Measurements from ENCODE around the gene APLP1. TPM values are rescaled to one million over a fixed set of nuclear protein-coding genes. Genes with fewer than 3 reads are reported as not detected.

Gene APLP1
- total RNA-seq, 1 donor from 2014 or later, result 66.8 TPM

DNA sequence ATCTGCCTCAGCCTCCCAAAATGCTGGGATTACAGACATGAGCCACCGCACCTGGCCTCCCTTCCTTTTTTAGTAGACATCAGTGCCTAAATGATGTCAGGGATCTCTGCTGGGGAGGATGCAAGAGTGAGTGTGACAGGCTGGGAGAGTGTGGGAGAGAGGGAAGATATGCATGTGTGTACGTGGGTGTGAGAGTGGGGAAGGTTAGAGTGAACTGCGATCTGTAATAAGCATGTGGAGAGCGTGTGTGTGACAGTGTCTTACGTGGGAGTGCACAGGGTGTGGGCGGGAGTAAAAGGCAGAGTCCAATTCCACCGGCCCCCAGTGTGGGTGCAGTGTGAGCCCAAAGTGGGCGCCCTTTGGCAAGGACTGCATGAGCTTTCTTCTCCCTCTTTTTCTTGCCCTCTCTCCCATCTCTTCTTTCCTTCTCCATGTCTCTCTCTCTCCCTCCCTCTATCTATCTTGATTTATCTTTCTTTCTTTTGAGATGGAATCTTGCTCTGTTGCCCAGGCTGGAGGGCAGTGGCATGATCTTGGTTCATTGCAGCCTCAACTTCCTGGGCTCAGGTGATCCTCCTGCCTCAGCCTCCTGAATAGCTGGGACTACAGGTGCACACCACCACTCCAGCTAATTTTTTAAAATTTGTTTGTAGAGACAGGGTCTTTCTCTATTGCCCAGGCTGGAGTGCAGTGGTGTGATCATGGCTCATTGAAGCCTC, 15.2 kb upstream of the APLP1 start:
- Mint-ChIP-seq H3K4me1 (ENCODE audit: low read depth) (peaks cover 4% of the 10 kb centered on the region), H3K27ac (ENCODE audit: unreplicated experiment) (no peak overlapping the region), H3K9me3 (ENCODE audit: low read depth) (no peaks in the 10 kb centered on the region), H3K36me3 (ENCODE audit: low read depth) (peaks cover 2% of the 10 kb centered on the region), H3K27me3 (ENCODE audit: low read depth) (peaks cover 60% of the 10 kb centered on the region), H3K4me3 (ENCODE audit: unreplicated experiment) (no peak overlapping the region)
- no peak for DNase-seq (ENCODE audit: low spot score)
- TF ChIP-seq, protein P1, sequence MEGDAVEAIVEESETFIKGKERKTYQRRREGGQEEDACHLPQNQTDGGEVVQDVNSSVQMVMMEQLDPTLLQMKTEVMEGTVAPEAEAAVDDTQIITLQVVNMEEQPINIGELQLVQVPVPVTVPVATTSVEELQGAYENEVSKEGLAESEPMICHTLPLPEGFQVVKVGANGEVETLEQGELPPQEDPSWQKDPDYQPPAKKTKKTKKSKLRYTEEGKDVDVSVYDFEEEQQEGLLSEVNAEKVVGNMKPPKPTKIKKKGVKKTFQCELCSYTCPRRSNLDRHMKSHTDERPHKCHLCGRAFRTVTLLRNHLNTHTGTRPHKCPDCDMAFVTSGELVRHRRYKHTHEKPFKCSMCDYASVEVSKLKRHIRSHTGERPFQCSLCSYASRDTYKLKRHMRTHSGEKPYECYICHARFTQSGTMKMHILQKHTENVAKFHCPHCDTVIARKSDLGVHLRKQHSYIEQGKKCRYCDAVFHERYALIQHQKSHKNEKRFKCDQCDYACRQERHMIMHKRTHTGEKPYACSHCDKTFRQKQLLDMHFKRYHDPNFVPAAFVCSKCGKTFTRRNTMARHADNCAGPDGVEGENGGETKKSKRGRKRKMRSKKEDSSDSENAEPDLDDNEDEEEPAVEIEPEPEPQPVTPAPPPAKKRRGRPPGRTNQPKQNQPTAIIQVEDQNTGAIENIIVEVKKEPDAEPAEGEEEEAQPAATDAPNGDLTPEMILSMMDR (IDR thresholded peaks at IDR 0.05), result no peak

DNA sequence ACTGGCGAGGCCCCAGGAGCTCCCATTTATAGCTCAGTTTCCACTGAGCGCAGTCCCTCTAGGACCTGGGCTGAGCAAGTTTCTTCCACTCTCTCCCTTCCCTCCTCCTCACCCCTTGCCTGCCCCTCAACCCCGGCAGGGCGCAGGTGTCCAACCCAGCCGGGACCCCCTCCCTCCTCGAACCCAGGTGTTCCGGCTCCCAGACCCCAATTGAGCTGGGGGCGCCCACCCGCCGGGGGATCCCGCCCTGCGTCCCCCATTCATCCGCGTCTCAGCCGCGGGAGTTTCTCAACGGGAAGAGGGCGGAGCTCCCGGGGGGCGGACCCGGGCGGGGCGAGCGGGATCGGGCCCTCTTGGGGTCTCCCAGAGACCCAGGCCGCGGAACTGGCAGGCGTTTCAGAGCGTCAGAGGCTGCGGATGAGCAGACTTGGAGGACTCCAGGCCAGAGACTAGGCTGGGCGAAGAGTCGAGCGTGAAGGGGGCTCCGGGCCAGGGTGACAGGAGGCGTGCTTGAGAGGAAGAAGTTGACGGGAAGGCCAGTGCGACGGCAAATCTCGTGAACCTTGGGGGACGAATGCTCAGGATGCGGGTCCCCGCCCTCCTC, 11.7 kb upstream of the APLP1 start, which contains the start of gene KIRREL2:
TSS of gene KIRREL2 (plus strand) at position 366 of the 604 bp plus-strand sequence. CDS start at position 575, 209 bp downstream.
- Mint-ChIP-seq H3K4me1 (ENCODE audit: low read depth) (peaks cover 9% of the 10 kb centered on the region), H3K9me3 (ENCODE audit: low read depth) (no peaks in the 10 kb centered on the region), H3K27me3 (ENCODE audit: low read depth) (peaks cover 70% of the 10 kb centered on the region)

DNA sequence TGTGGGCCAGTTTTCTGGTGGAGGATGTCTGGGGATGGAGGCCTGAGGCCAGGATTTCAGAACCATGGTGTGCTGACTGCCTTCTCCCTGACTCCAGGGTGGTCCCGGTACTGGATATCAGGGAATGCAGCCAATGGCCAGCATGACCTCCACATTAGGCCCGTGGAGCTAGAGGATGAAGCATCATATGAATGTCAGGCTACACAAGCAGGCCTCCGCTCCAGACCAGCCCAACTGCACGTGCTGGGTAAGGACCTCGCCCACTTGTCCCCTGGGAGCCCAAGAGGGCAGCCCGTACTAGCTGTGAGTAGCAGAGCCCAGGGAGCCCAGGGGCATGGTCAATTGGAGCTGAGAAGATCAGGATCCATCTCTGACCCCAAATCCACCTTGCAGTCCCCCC, 10.1 kb upstream of the APLP1 start:
- Mint-ChIP-seq H3K36me3 (ENCODE audit: low read depth) (no peaks in the 10 kb centered on the region), H3K9me3 (ENCODE audit: low read depth) (no peaks in the 10 kb centered on the region), H3K27me3 (ENCODE audit: low read depth) (peaks cover 68% of the 10 kb centered on the region), H3K4me3 (ENCODE audit: unreplicated experiment) (no peak overlapping the region), H3K4me1 (ENCODE audit: low read depth) (peaks cover 9% of the 10 kb centered on the region), H3K27ac (ENCODE audit: unreplicated experiment) (no peak overlapping the region)
- TF ChIP-seq, protein P1 (IDR thresholded peaks at IDR 0.05), result no peak
- no peak for DNase-seq (ENCODE audit: low spot score)

More for the DNA sequence above, 11.7 kb upstream of the APLP1 start, which contains the start of gene KIRREL2:
- DNase-seq (ENCODE audit: low spot score), result no peak
- Mint-ChIP-seq H3K4me3 (ENCODE audit: unreplicated experiment) (peak within 1 kb of the TSS; percentile 68), H3K36me3 (ENCODE audit: low read depth) (peaks cover 2% of the 10 kb centered on the region), H3K27ac (ENCODE audit: unreplicated experiment) (no peak within 1 kb of the TSS)
- TF ChIP-seq, protein P1 (IDR thresholded peaks at IDR 0.05), result no peak

DNA sequence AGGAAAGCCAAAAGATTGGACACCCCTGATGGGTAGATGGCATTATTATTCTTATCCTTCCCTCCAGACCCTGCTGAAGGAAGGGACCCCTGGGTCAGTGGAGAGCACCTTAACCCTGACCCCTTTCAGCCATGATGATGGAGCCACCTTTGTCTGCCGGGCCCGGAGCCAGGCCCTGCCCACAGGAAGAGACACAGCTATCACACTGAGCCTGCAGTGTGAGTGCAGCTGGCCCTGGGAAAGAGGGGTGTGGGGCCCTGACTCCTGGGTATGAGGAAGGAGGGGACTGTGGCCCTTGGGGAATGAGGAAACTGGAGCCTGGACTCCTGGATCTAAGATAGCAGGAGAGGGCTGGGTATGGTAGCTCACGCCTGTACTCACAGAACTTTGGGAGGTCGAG, 9.0 kb upstream of the APLP1 start:
- Mint-ChIP-seq H3K36me3 (ENCODE audit: low read depth) (no peaks in the 10 kb centered on the region), H3K4me1 (ENCODE audit: low read depth) (peaks cover 9% of the 10 kb centered on the region), H3K27me3 (ENCODE audit: low read depth) (peaks cover 63% of the 10 kb centered on the region)

DNA sequence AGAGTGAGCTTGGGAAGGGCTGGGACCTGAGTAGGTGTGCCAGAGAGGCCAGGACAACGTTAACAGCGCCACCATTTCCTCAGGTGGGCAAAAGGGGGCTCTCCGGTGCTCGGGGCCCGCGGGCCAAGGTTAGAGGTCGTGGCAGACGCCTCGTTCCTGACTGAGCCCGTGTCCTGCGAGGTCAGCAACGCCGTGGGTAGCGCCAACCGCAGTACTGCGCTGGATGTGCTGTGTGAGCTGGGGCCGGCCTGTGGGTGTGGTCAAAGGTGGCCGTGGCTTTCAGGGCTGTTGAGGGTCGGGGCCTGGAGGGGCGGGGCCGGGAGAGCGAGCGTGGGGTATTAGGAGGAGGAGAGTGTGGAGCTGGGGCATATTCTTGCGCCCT, 7.9 kb upstream of the APLP1 start:
- Mint-ChIP-seq H3K27ac (ENCODE audit: unreplicated experiment) (no peak overlapping the region), H3K36me3 (ENCODE audit: low read depth) (no peaks in the 10 kb centered on the region)

More for the DNA sequence above, 9.0 kb upstream of the APLP1 start:
- Mint-ChIP-seq H3K9me3 (ENCODE audit: low read depth) (no peaks in the 10 kb centered on the region), H3K4me3 (ENCODE audit: unreplicated experiment) (no peak overlapping the region), H3K27ac (ENCODE audit: unreplicated experiment) (no peak overlapping the region)
- no peak for DNase-seq (ENCODE audit: low spot score)
- TF ChIP-seq, protein P1 (IDR thresholded peaks at IDR 0.05), result no peak

More for the DNA sequence above, 7.9 kb upstream of the APLP1 start:
- H3K4me1 Mint-ChIP-seq (ENCODE audit: low read depth), result peaks cover 9% of the 10 kb centered on the region
- no peaks in the 10 kb centered on the region for H3K9me3 Mint-ChIP-seq (ENCODE audit: low read depth)
- DNase-seq (ENCODE audit: low spot score), result no peak
- H3K27me3 Mint-ChIP-seq (ENCODE audit: low read depth), result peaks cover 59% of the 10 kb centered on the region
- TF ChIP-seq, protein P1 (IDR thresholded peaks at IDR 0.05), result no peak
- H3K4me3 Mint-ChIP-seq (ENCODE audit: unreplicated experiment), result no peak overlapping the region

Measured in chondrocyte (in vitro differentiated cells).